HepG2 (cell line): Measurements from ENCODE around the gene MRPL50. TPM values are rescaled to one million over a fixed set of nuclear protein-coding genes. Genes with fewer than 3 reads are reported as not detected.

Experiments
- CENPT ChIP-seq: sonication (generic); formaldehyde crosslinking; IDR thresholded peaks from 2 replicates; pipeline ENCODE4 v1.8.0; 2022; ENCODE audit warnings: low read depth, mild to moderate bottlenecking, moderate library complexity, missing genetic modification reagents
- GLI4 ChIP-seq: sonication (generic); formaldehyde crosslinking; IDR thresholded peaks from 2 replicates; pipeline ENCODE4 v1.5.1; 2020; ENCODE audit warnings: missing genetic modification reagents, mild to moderate bottlenecking, moderate library complexity, borderline replicate concordance
- HMG20B ChIP-seq: conservative IDR thresholded peaks from 2 replicates; pipeline ENCODE4 v1.6.1; 2016; ENCODE audit warnings: missing genetic modification reagents, missing compliant biosample characterization
- HNRNPK ChIP-seq: fragments of 200-400 bp; formaldehyde crosslinking; IDR thresholded peaks from 2 replicates; pipeline ENCODE4 v1.6.1; 2018; ENCODE audit warnings: low read length, low read depth, moderate library complexity, mild to moderate bottlenecking; ENCODE audit not compliant: poor library complexity, severe bottlenecking
- HOXA5 ChIP-seq: sonication (generic); formaldehyde crosslinking; IDR thresholded peaks from 2 replicates; pipeline ENCODE4 v1.4.0; 2020; ENCODE audit warnings: missing genetic modification reagents
- MBNL3 ChIP-seq: fragments of 250-450 bp; sonication (Bioruptor Pico); conservative IDR thresholded peaks from 2 replicates; pipeline ENCODE4 v1.8.0; 2022; ENCODE audit warnings: mild to moderate bottlenecking, inconsistent platforms
- NBN ChIP-seq: fragments of 450-650 bp; conservative IDR thresholded peaks from 2 replicates; pipeline ENCODE4 v1.6.1; 2017
- PAWR ChIP-seq: sonication (generic); formaldehyde crosslinking; IDR thresholded peaks from 2 replicates; pipeline ENCODE4 v1.4.0; 2020; ENCODE audit warnings: missing genetic modification reagents, mild to moderate bottlenecking, borderline replicate concordance
- RAD21 ChIP-seq: fragments of 450-650 bp; formaldehyde crosslinking; IDR thresholded peaks from 2 replicates; pipeline ENCODE4 v1.5.0; 2020; ENCODE audit warnings: mild to moderate bottlenecking
- SIN3B ChIP-seq: fragments of 150-350 bp; IDR thresholded peaks from 2 replicates; pipeline ENCODE4 v1.6.1; 2014; ENCODE audit warnings: low read length
- SKIL ChIP-seq: sonication (generic); formaldehyde crosslinking; IDR thresholded peaks from 2 replicates; pipeline ENCODE4 v1.8.0; 2022; ENCODE audit warnings: missing genetic modification reagents, mild to moderate bottlenecking, moderate library complexity, borderline replicate concordance
- SOX5 ChIP-seq: IDR thresholded peaks from 2 replicates; pipeline ENCODE4 v1.6.1; 2016; ENCODE audit warnings: borderline replicate concordance
- SP140L ChIP-seq: sonication (generic); formaldehyde crosslinking; IDR thresholded peaks from 2 replicates; pipeline ENCODE4 v1.4.0; 2020; ENCODE audit warnings: missing genetic modification reagents, borderline replicate concordance
- SRF ChIP-seq: IDR thresholded peaks from 2 replicates; pipeline ENCODE4 v1.6.1; 2011; ENCODE audit warnings: mild to moderate bottlenecking, low read depth, low read length, moderate library complexity
- TRAFD1 ChIP-seq: sonication (generic); formaldehyde crosslinking; IDR thresholded peaks from 2 replicates; pipeline ENCODE4 v1.5.1; 2020; ENCODE audit warnings: missing genetic modification reagents, mild to moderate bottlenecking, borderline replicate concordance
- USF2 ChIP-seq, 2 experiments: sonication (generic) in 1 of 2; formaldehyde crosslinking in 1 of 2; IDR thresholded peaks; 2 replicates each; pipeline versions ENCODE4 v1.5.1 to v1.6.1; 2011 to 2020; ENCODE audit warnings: borderline replicate concordance in 1 of 2, low read depth in 1 of 2, low read length in 1 of 2, mild to moderate bottlenecking in 1 of 2, missing genetic modification reagents in 1 of 2, moderate library complexity in 1 of 2
- YEATS2 ChIP-seq: sonication (generic); formaldehyde crosslinking; IDR thresholded peaks from 2 replicates; pipeline ENCODE4 v1.4.0; 2020; ENCODE audit warnings: missing genetic modification reagents, borderline replicate concordance
- ZNF484 ChIP-seq: sonication (generic); formaldehyde crosslinking; IDR thresholded peaks from 2 replicates; pipeline ENCODE4 v1.5.1; 2020; ENCODE audit warnings: mild to moderate bottlenecking, low read depth, missing genetic modification reagents, borderline replicate concordance
- ZNF605 ChIP-seq: sonication (generic); formaldehyde crosslinking; IDR thresholded peaks from 2 replicates; pipeline ENCODE4 v1.8.0; 2022; ENCODE audit warnings: mild to moderate bottlenecking, missing genetic modification reagents
- ZNF7 ChIP-seq: IDR thresholded peaks from 2 replicates; pipeline ENCODE4 v1.6.1; 2016; ENCODE audit warnings: missing biosample characterization, missing genetic modification reagents
- ZNF761 ChIP-seq: sonication (generic); formaldehyde crosslinking; conservative IDR thresholded peaks from 2 replicates; pipeline ENCODE4 v1.4.0; 2020; ENCODE audit warnings: mild to moderate bottlenecking, missing genetic modification reagents
- ZNF775 ChIP-seq: sonication (generic); formaldehyde crosslinking; IDR thresholded peaks from 2 replicates; pipeline ENCODE4 v1.4.0; 2020; ENCODE audit warnings: missing genetic modification reagents, mild to moderate bottlenecking, moderate library complexity, borderline replicate concordance
- ZNF816 ChIP-seq: sonication (generic); formaldehyde crosslinking; IDR thresholded peaks from 2 replicates; pipeline ENCODE4 v1.8.0; 2022; ENCODE audit warnings: missing genetic modification reagents, mild to moderate bottlenecking, borderline replicate concordance
- ZSCAN25 ChIP-seq: sonication (generic); formaldehyde crosslinking; IDR thresholded peaks from 2 replicates; pipeline ENCODE4 v1.8.0; 2022; ENCODE audit warnings: mild to moderate bottlenecking, missing genetic modification reagents
- polyA plus RNA-seq, 8 experiments: library from polyadenylated mRNA; depleted of rRNA in 3 of 8; stranded (reverse) in 7 of 8; unstranded in 1 of 8; fragments of >200 nt; fragmentation: Illumina TruSeq in 4 of 8; extraction: Trizol in 4 of 8; gene quantifications; 2 replicates each; pipeline versions ENCODE4 v1.2.1 to v1.2.3, GENCODE V29; 2011 to 2016; ENCODE audit warnings: low read depth in 4 of 8, missing spikeins in 1 of 8, mixed read lengths in 1 of 8; ENCODE audit not compliant: insufficient read depth in 1 of 8
- total RNA-seq, 5 experiments: library from RNA; depleted of rRNA; stranded (reverse); fragments of >200 nt; fragmentation: Illumina TruSeq; extraction: Trizol; gene quantifications; 2 replicates each; pipeline ENCODE4 v1.2.3, GENCODE V29; 2016; ENCODE audit warnings: low read depth in 1 of 5

Gene MRPL50
- total and polyA plus RNA-seq, 2 of the 13 experiments (the other 11 are each of a cell fraction or from before 2014, with no cell fraction given), result 37.1 to 70.0 TPM

- TF ChIP-seq USF2 (IDR thresholded peaks at IDR 0.05; ENCODE audit: low read depth, low read length), result no peak
- TF ChIP-seq USF2 (CRISPR knock-in tag; IDR thresholded peaks at IDR 0.05; ENCODE audit: borderline replicate concordance), result no peak
- no peak for TF ChIP-seq NBN
- TF ChIP-seq SKIL (CRISPR knock-in tag), result no peak
- no peak for TF ChIP-seq ZNF761 (CRISPR knock-in tag)
- TF ChIP-seq GLI4, result peak; percentile 61; the same call in 1 of the 2 replicates
- TF ChIP-seq SOX5, result no peak
- no peak; the same call in 1 of the 2 replicates for TF ChIP-seq YEATS2 (CRISPR knock-in tag)
- TF ChIP-seq ZNF605 (CRISPR knock-in tag), result peak; percentile 37; the same call in 1 of the 2 replicates
- no peak; the same call in 1 of the 2 replicates for TF ChIP-seq MBNL3 (CRISPR knock-in tag)
- no peak for TF ChIP-seq SP140L (CRISPR knock-in tag)
- TF ChIP-seq ZNF816 (CRISPR knock-in tag), result 0 out of 2 replicates have a peak, but pooled peaks have one; percentile 33
- TF ChIP-seq RAD21, result no peak
- no peak for TF ChIP-seq SRF
- TF ChIP-seq ZNF484 (CRISPR knock-in tag), result 0 out of 2 replicates have a peak, but pooled peaks have one; percentile 42
- no peak for TF ChIP-seq ZNF775 (CRISPR knock-in tag)
- no peak for TF ChIP-seq CENPT
- 0 out of 2 replicates have a peak, but pooled peaks have one; percentile 70 for TF ChIP-seq ZSCAN25 (CRISPR knock-in tag)
- TF ChIP-seq HOXA5 (CRISPR knock-in tag), result 0 out of 2 replicates have a peak, but pooled peaks have one; percentile 12
- no peak for TF ChIP-seq TRAFD1 (CRISPR knock-in tag)
- peak; percentile 42 for TF ChIP-seq HNRNPK
- no peak for TF ChIP-seq HMG20B
- no peak for TF ChIP-seq SIN3B
- no peak for TF ChIP-seq ZNF7 (CRISPR knock-in tag)
- no peak for TF ChIP-seq PAWR
These were observed 668 bp upstream of the MRPL50 start (continued) for GRCh38 chr9:101398930-101399642.
